ENCODE data around the gene TKTL1. TPM values are rescaled to one million over a fixed set of nuclear protein-coding genes. Genes with fewer than 3 reads are reported as not detected.

TKTL1 gene
- total RNA-seq, 1 donor from 2014 or later, result not detected

DNA sequence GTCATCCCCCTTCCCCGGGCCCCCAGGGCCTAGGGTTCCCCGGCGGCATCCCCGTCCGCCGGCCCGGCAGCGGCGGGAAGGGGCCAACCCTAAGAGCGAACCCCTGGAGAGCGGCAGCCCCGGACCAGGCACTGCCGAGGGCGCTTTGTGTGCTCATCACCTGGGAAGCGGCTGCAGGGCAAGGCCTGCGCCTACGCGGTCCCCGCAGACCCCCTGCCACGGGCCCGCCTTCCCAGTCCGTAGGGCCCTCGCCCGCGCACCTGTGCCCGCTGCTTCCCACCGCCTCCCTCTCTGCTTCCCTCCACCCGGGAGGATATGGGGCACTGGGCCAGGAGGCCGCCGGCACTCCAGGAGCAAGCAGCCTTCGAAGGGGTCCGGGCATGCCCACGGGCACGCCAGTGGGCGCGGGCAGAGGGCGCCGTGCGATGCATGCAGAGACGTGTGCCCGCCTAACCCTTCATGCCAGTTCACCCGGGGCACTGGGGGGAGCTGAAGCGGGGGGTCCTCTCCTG, 76.2 kb downstream of the TKTL1 start:
- H3K9me3 Mint-ChIP-seq, result peaks cover 13% of the 10 kb centered on the region
- DNase-seq (ENCODE audit: low spot score), result peak; percentile 33

DNA sequence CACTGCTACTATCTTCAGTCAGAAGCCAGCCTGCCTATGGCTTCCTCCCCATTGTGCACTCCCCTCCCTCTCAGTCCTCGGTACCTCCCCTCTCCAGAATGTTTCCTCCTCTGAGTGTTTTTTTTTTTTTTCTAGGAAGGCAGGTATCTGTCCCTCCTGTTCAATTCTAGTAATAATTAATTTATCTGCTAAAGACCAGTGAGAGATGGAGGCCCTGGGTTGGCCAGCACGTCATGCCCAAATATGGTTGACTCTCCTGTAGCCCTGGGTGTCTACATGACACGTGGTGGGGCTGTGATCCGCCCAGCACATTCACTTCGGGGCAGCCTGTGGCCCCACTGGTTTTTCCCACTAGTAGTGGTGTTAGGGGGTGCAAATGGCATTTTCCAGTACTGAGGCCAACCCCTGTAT, 77.0 kb downstream of the TKTL1 start:
- H3K27me3 Mint-ChIP-seq (ENCODE audit: insufficient read depth, low read depth), result peaks cover 11% of the 10 kb centered on the region

More for the DNA sequence above, 76.2 kb downstream of the TKTL1 start:
- Histone ChIP-seq H3K4me1 (no peaks in the 10 kb centered on the region), H2AFZ (replicated peaks) (no peak overlapping the region), H3K27me3 (peaks cover 16% of the 10 kb centered on the region), H3K27ac (no peak overlapping the region), H3K79me2 (ENCODE audit: low read depth) (peaks cover 43% of the 10 kb centered on the region), H3K9ac (no peak overlapping the region), H3K9me3 (ENCODE audit: low read depth) (no peaks in the 10 kb centered on the region), H3K4me3 (peak overlapping the region; percentile 86), H3F3A (ENCODE audit: low read depth) (peaks cover 8% of the 10 kb centered on the region), H3K36me3 (no peaks in the 10 kb centered on the region), H3K4me2 (peak overlapping the region; percentile 78), H4K20me1 (ENCODE audit: low read depth) (peaks cover 26% of the 10 kb centered on the region)
- no peaks in the 10 kb centered on the region for H3K36me3 Mint-ChIP-seq
- no peak overlapping the region for H3K27ac Mint-ChIP-seq
- H3K4me1 Mint-ChIP-seq, result peaks cover 4% of the 10 kb centered on the region
- TF ChIP-seq, protein P1, sequence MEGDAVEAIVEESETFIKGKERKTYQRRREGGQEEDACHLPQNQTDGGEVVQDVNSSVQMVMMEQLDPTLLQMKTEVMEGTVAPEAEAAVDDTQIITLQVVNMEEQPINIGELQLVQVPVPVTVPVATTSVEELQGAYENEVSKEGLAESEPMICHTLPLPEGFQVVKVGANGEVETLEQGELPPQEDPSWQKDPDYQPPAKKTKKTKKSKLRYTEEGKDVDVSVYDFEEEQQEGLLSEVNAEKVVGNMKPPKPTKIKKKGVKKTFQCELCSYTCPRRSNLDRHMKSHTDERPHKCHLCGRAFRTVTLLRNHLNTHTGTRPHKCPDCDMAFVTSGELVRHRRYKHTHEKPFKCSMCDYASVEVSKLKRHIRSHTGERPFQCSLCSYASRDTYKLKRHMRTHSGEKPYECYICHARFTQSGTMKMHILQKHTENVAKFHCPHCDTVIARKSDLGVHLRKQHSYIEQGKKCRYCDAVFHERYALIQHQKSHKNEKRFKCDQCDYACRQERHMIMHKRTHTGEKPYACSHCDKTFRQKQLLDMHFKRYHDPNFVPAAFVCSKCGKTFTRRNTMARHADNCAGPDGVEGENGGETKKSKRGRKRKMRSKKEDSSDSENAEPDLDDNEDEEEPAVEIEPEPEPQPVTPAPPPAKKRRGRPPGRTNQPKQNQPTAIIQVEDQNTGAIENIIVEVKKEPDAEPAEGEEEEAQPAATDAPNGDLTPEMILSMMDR (IDR thresholded peaks at IDR 0.05), result no peak
- TF ChIP-seq EZH2 (IDR thresholded peaks at IDR 0.05), result no peak
- TF ChIP-seq EZH2phosphoT487 (IDR thresholded peaks at IDR 0.05), result no peak
- H3K27me3 Mint-ChIP-seq (ENCODE audit: insufficient read depth, low read depth), result peaks cover 16% of the 10 kb centered on the region
- H3K4me3 Mint-ChIP-seq, result no peak overlapping the region

DNA sequence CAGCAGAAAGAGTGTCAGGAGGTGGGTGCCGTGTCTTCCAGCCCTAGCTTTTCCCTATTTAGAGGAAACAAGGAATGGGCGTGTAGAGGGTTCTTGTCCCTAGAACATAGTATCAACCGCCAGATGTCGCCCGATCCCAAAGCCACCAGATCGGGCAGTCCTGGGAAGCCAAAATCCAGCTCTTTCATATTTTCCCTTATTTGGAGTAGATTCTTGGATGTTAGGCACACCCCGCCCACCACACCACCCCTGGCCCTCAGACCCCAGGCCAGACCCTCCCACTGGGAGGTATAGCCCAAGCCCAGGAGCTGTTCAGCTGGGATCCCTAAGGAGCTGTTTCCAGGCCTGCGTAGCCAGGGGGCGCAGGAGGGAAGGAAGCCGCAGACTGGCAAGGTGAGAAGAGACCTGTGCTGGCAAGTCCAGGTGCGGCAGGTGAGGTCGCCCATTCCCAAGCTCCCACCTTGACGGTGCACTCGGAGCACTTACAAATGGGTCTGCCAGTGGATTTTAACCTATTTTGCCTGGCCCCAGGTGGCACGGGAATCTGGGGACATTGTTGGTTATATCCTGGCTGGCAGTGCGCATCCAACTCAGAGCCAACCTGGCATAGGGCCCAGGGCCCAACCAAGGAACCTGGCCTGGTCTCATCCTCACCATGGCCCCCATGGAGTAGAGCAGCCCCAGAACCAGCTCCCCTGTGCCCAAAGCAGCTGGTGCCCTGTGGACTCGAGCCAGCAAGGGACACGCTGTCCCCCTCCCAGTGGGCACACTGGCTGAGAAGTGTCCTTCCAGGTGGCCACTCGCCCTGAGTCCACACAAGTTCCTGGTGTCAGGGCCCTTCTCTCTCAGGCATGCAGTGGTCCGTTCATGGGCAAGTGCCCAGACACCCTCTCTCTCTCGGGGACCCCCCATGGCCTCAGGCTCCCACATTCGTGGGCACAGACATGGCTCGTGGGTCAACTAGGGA, 78.0 kb downstream of the TKTL1 start:
- no peak overlapping the region for H3K27ac ChIP-seq

More for the DNA sequence above, 77.0 kb downstream of the TKTL1 start:
- Histone ChIP-seq H4K20me1 (ENCODE audit: low read depth) (peaks cover 19% of the 10 kb centered on the region), H3K36me3 (no peaks in the 10 kb centered on the region), H3K27me3 (peaks cover 16% of the 10 kb centered on the region), H3K27ac (no peak overlapping the region), H3K4me2 (no peak overlapping the region), H2AFZ (replicated peaks) (no peak overlapping the region), H3K79me2 (ENCODE audit: low read depth) (peaks cover 35% of the 10 kb centered on the region), H3K9me3 (ENCODE audit: low read depth) (no peaks in the 10 kb centered on the region), H3K4me3 (no peak overlapping the region), H3K9ac (no peak overlapping the region), H3F3A (ENCODE audit: low read depth) (peaks cover 12% of the 10 kb centered on the region), H3K4me1 (no peaks in the 10 kb centered on the region)
- no peaks in the 10 kb centered on the region for H3K36me3 Mint-ChIP-seq
- H3K4me3 Mint-ChIP-seq, result peak overlapping the region; percentile 76
- peaks cover 13% of the 10 kb centered on the region for H3K9me3 Mint-ChIP-seq
- peaks cover 4% of the 10 kb centered on the region for H3K4me1 Mint-ChIP-seq
- no peak for DNase-seq (ENCODE audit: low spot score)
- H3K27ac Mint-ChIP-seq, result no peak overlapping the region
- no peak for TF ChIP-seq EZH2 (IDR thresholded peaks at IDR 0.05)
- TF ChIP-seq EZH2phosphoT487 (IDR thresholded peaks at IDR 0.05), result no peak
- TF ChIP-seq, protein P1 (IDR thresholded peaks at IDR 0.05), result no peak

More for the DNA sequence above, 78.0 kb downstream of the TKTL1 start:
- no peak overlapping the region for H3K9ac ChIP-seq
- Mint-ChIP-seq H3K27ac (no peak overlapping the region), H3K27me3 (ENCODE audit: insufficient read depth, low read depth) (peaks cover 11% of the 10 kb centered on the region), H3K4me3 (peak overlapping the region; percentile 77), H3K9me3 (peaks cover 15% of the 10 kb centered on the region), H3K36me3 (no peaks in the 10 kb centered on the region), H3K4me1 (peaks cover 4% of the 10 kb centered on the region)
- H3K36me3 ChIP-seq, result no peaks in the 10 kb centered on the region
- H3K4me3 ChIP-seq, result peak overlapping the region; percentile 35
- H3K9me3 ChIP-seq (ENCODE audit: low read depth), result no peaks in the 10 kb centered on the region
- peaks cover 25% of the 10 kb centered on the region for H3K79me2 ChIP-seq (ENCODE audit: low read depth)
- peaks cover 8% of the 10 kb centered on the region for H4K20me1 ChIP-seq (ENCODE audit: low read depth)
- peak; percentile 65 for DNase-seq (ENCODE audit: low spot score)
- no peaks in the 10 kb centered on the region for H3K4me1 ChIP-seq
- H3F3A ChIP-seq (ENCODE audit: low read depth), result peaks cover 20% of the 10 kb centered on the region
- H3K27me3 ChIP-seq, result peaks cover 16% of the 10 kb centered on the region
- peak overlapping the region; percentile 61 for H3K4me2 ChIP-seq
- H2AFZ ChIP-seq (replicated peaks), result no peak overlapping the region
- TF ChIP-seq, protein P1 (IDR thresholded peaks at IDR 0.05), result peak; percentile 67
- TF ChIP-seq EZH2 (IDR thresholded peaks at IDR 0.05) (no peak), EZH2phosphoT487 (IDR thresholded peaks at IDR 0.05) (no peak)

Data from neural progenitor cell (in vitro differentiated cells).